GM18505 (cell line): ENCODE measurements around the gene RIMS1.
A peak's percentile ranks its signal among the peaks of the same experiment; 100 is the strongest.

ENCODE experiments used
- ATAC-seq: cut with Tn5 transposase; IDR thresholded peaks from one replicate; pipeline ENCODE4 v1.9.1; 2021; ENCODE audit not compliant: unreplicated experiment
- POLR2A ChIP-seq: IDR thresholded peaks from 4 replicates; pipeline ENCODE4 v1.6.1; 2011; ENCODE audit warnings: borderline replicate concordance; ENCODE audit not compliant: insufficient read depth, insufficient read length; ENCODE audit errors: extremely low read depth

RIMS1 gene

DNA sequence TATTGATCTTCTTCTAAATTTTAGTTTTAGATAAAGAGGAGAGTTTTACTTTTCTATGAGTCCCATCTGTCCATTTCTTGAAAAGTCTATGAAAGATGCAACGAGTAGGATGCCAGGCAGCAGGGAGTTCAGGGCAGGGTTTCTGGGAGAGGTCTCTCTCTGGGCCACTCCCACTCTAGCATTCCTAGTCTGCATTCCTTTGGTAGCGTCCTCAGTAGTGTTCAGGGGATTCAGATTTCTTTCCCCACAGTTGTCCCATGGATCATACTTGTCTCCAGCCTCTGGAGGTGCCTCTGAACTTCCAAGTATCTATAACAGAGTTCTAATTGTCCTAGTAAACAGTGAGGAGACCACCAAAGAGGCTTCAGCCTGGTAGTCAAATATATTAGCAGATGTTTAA, 225.3 kb downstream of the RIMS1 start:
- TF ChIP-seq POLR2A: no peak
- ATAC-seq: no peak

DNA sequence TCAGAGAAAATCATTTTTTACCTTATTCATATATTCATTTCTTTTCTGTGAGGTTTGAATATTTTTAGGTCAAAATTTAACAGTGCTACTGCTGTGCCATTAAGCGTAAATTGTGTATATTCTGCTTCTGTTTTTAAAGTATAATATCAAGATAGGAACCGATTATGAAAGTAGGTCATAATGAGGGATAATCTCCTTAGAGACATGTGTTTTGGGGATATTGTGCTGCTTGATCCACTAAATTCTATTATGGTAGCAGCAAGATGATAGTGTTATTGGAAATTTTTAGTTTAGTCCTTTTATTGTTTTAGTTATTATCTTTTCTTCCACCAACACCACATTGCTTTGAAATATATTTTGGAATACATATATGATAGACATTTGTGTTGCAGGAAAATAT, 244.0 kb downstream of the RIMS1 start:
- no peak for TF ChIP-seq POLR2A
- ATAC-seq: no peak

DNA sequence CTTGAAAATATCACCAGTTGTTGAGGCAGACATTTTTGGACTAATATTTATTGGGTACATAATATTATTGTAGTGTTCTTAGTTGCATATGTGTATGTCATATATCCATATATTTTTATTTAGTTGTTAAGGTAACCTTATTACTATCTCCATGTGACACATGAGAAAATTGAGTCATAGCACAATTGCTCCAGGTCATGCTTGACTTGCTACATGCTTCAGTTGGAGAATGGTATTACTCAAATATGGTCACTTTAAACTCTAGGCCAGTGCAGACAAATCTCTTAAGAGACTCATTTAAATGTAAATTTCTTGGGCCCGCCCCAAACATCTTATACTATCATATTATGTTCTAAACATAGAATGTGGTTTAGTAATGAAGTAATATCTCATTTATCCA, 246.1 kb downstream of the RIMS1 start:
- no peak for ATAC-seq
- TF ChIP-seq POLR2A: no peak

DNA sequence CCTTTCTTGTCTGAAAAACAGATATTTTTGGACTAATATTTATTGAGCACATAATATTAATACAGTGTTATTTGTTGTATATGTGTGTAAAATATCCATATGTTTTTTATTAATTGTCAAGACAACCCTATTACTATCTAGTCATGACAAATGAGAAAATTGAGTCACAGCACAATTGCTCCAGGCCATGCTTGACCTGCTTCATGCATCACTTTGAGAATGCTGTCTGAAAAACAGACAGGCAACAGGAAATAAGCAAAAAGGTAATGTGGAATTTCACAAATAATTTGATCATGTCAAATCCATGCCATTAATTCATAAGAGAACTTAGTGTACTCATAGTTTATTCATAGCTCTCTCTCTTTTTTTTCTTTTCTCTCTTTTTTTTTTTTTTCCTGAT, 246.5 kb downstream of the RIMS1 start:
- no peak for TF ChIP-seq POLR2A
- no peak for ATAC-seq

DNA sequence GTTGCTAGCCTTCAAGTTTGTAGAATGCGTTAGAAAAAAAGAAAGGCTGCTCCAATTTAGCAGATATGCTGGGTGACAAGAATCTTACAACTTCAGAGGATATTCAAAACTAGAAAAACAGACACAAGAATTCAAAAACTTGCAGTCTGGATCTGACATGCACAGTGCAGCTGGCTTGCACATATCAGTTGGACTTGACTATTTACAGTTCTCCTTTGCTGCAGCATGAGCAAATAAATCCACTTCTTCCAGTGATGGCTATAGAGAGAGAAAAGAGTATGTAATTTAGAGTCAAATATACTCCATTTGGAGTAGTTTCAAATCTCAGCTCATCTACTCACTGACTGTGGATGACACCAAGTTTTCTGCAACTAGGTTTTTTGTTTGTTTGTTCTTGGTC, 247.0 kb downstream of the RIMS1 start:
- no peak for TF ChIP-seq POLR2A
- no peak for ATAC-seq

DNA sequence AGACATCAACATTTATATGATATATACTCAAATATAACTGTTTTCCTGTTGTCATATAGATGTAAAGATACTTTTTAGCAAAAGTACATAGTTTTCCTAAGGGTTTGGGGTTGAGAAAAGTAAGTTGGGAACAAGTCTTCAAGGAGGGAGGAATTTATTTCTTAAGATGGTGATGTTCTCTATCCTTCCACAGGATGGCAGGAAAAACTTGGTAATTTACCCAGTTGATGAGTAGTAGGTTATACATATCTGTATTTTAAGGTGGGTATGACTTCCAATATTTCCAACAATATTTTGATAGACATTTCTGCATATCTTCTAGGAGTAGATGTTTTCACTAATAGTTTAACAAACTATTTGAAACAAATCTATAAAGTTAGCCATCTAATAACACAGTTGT, 254.4 kb downstream of the RIMS1 start:
- no peak for TF ChIP-seq POLR2A
- ATAC-seq: no peak

DNA sequence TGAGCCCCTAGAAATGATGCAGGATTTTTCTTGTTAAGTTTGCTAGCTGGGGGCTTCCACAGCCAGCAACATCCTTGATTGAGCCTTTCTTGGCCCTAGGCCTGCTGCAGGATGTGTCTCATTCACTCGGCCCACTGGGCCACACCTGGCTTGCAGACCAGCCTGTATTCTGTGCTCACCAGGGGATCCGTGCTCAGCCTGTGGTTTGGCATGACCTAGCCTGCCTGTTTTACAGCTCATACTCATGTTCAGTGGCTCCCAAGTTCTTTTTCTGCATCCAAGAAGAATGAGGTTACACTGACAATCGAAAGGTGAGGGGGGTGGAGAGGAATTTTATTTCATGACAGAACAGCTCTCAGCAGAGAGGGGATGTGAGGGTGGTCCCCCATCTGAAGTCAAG, 263.4 kb downstream of the RIMS1 start:
- ATAC-seq: no peak
- no peak for TF ChIP-seq POLR2A

DNA sequence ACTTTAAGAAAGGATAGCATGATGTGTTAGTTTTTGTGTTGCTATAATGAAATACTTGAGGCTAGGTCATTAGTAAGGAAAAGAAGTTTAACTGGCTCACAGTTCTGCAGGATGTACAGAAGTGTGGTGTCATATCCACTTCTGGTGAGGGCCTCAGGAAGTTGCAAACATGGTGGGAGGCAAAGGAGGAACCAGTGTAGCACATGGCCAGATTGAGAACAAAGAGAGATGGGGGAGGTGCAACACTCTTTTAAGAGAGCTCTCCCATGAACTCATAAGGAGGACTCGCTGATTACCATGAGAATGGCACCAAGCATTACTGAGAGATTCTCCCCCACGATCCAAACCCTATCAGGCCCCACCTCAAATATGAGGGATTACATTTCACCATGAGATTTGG, 265.4 kb downstream of the RIMS1 start:
- no peak for ATAC-seq
- no peak for TF ChIP-seq POLR2A

DNA sequence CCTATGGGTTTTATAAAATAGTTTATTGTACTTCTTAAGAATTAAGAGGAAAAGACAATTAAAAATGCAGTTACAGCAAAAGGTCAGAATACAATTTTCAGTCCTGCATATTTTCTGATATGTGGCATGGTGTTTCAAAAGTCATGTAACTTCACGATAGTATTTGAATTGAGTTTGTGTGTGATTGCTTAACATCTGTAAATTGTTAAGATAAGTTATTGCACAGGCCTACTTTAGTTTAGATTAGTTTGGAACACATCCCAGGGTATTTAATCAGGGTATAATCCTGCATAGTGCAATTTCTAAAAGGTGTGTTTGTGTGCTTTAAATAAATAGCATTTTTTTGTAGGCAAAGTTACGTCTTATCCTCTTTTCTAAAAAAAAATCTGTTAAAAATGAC, 289.6 kb downstream of the RIMS1 start:
- ATAC-seq: no peak
- no peak for TF ChIP-seq POLR2A

DNA sequence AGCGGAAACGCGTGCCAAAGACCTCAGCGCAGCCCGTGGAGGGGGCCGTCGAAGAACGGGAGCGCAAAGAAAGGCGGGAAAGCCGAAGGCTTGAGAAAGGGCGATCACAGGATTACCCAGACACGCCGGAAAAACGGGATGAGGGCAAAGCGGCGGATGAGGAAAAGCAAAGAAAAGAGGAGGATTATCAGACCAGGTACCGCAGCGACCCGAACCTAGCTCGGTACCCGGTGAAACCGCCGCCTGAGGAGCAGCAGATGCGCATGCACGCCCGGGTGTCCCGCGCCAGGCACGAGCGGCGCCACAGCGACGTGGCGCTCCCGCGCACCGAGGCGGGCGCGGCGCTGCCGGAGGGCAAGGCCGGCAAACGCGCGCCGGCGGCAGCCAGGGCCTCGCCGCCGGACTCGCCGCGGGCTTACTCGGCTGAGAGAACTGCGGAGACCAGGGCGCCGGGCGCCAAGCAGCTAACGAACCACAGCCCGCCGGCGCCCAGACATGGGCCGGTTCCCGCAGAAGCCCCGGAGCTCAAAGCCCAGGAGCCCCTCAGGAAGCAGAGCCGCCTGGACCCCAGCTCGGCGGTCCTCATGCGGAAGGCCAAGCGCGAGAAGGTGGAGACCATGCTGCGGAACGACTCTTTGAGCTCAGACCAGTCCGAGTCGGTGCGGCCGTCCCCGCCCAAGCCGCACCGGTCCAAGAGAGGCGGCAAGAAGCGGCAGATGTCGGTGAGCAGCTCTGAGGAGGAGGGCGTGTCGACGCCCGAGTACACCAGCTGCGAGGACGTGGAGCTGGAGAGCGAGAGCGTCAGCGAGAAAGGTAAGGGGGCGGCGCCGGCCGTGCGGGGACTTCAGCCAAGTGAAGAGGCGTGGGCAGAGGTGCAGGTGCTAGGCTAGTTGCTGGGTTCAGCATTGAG, 296.2 kb downstream of the RIMS1 start:
- ATAC-seq: peak; percentile 57
- TF ChIP-seq POLR2A: no peak

DNA sequence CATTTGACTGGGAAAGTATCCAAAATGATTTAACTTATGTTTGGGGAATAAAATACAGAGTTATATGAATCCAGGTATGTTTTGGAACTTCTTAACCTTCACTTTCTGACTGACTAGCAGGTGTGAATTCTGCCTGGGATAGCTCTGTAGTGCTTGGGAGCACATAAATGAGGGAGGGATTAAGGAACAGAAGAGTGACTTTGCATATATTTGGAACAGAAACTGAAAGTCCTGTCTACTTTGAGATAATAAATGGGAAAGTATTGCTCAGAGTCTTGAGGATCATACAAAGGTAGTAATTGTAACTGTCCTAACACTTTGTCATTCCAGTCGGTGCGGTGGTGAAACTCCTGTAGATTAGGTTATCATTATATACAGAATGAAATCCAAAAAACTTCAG, 317.6 kb downstream of the RIMS1 start:
- no peak for ATAC-seq
- no peak for TF ChIP-seq POLR2A

DNA sequence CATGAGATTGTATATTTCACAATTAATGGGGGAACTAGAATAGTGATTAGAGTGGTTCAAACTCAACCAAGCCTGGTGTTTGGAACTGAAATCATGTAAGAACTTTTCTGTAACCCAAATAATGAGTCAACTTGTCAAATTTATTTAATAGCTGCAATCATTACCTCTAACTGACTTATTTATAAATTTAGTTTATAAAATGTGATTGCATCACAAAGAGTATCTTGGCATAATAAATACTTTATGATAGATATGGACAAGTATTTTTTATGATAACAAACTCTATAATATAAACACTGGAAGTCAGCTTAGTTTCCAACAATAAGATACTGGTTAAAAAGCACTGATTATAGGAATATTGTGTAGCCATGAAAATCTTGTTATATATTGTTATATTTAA, 319.1 kb downstream of the RIMS1 start:
- ATAC-seq: no peak
- TF ChIP-seq POLR2A: no peak

DNA sequence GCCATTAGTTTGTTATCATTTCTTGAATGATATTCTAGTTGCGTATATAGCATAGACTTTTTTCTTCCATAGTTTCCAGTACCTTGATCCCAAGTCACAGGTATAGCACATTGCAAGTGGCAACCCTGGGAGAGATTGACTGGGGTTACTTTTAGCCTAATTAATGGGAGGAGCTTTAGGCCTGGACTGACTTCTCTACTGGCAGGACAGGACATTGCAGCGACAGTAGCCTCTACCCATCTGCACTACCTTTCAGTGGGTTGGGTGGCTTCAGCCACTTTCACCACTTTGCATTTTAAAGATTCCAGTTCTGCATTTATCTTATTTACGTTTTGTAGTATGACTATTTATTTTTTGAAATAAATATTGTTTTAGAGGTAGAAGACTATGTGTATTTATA, 320.3 kb downstream of the RIMS1 start:
- no peak for ATAC-seq
- no peak for TF ChIP-seq POLR2A

DNA sequence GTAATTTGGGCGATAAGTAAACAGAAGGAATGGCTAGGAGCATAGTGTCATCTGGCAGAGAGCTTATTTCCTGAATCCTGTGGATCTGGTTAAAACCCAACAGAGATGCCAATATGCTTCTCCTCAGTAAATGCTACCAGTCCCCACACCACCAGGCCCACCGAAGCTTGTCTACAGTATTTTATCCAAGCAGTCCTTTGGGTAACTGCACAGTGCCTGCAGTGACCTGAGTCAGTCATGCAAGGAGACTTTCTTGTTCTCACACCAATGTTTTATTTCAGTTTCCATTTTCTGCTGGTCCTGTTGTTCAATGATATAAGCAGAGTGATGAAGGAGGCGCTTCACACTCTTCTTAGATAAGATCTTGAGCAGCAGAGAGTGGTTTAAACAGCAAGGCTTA, 326.3 kb downstream of the RIMS1 start:
- no peak for TF ChIP-seq POLR2A
- no peak for ATAC-seq
